OCI-LY3 (cell line): ENCODE data around the gene OPN4.

ENCODE experiments used
- H2AFZ ChIP-seq: fragments of 200-600, 300-600 bp; shearing (Covaris generic); 2 replicates; pipeline ENCODE4 v1.6.0; 2014; ENCODE audit warnings: antibody characterized with exemption, low read depth, low read length
- H3K27ac ChIP-seq: fragments of 200-600, 300-600 bp; sonication (generic); 2 replicates; pipeline ENCODE4 v1.5.1; 2014; ENCODE audit warnings: mild to moderate bottlenecking, low read length, moderate library complexity, mixed read lengths
- H3K27me3 ChIP-seq: fragments of 200-600, 300-600 bp; sonication (generic); 2 replicates; pipeline ENCODE4 v1.6.1; 2014; ENCODE audit warnings: low read depth, low read length, mixed read lengths
- H3K36me3 ChIP-seq: fragments of 200-600, 300-600 bp; sonication (generic); replicated peaks from 2 replicates; pipeline ENCODE3; 2014; ENCODE audit warnings: low read depth, low read length, mixed read lengths
- H3K4me1 ChIP-seq: fragments of 300-600, 200-600 bp; sonication (generic); 2 replicates; pipeline ENCODE4 v1.6.1; 2014; ENCODE audit warnings: low read length, mixed read lengths
- H3K4me2 ChIP-seq: fragments of 200-600, 300-600 bp; sonication (generic); 2 replicates; pipeline ENCODE4 v1.6.1; 2014; ENCODE audit warnings: low read length, mixed read lengths
- H3K4me3 ChIP-seq: fragments of 300-600, 200-600 bp; sonication (generic); 2 replicates; pipeline ENCODE4 v1.5.1; 2014; ENCODE audit warnings: antibody characterized with exemption, mild to moderate bottlenecking, low read length, moderate library complexity
- H3K79me2 ChIP-seq: fragments of 300-600, 200-600 bp; shearing (Covaris generic); 2 replicates; pipeline ENCODE4 v1.6.1; 2014; ENCODE audit warnings: mild to moderate bottlenecking, low read length, mixed read lengths
- H3K9ac ChIP-seq: fragments of 300-600, 200-600 bp; shearing (Covaris generic); 2 replicates; pipeline ENCODE4 v1.6.0; 2014; ENCODE audit warnings: mild to moderate bottlenecking, low read length, moderate library complexity
- H3K9me3 ChIP-seq: fragments of 200-600, 300-600 bp; shearing (Covaris generic); 2 replicates; pipeline ENCODE4 v1.6.1; 2014; ENCODE audit warnings: low read length, mixed read lengths; ENCODE audit not compliant: insufficient read depth
- H4K20me1 ChIP-seq: fragments of 200-600, 300-600 bp; sonication (generic); 2 replicates; pipeline ENCODE4 v1.6.1; 2016; ENCODE audit warnings: low read length, mixed read lengths; ENCODE audit not compliant: insufficient read depth
- EZH2phosphoT487 ChIP-seq: fragments of 200-600 bp; shearing (Covaris generic); IDR thresholded peaks from 2 replicates; pipeline ENCODE4 v1.6.1; 2018; ENCODE audit warnings: antibody characterized with exemption, mixed run types, low read depth
- TF ChIP-seq, protein P1 (sequence below): fragments of 200-600, 300-600 bp; sonication (generic); IDR thresholded peaks from 2 replicates; pipeline ENCODE4 v1.5.1; 2014; ENCODE audit warnings: antibody characterized with exemption, low read length, low read depth

The OPN4 gene

DNA sequence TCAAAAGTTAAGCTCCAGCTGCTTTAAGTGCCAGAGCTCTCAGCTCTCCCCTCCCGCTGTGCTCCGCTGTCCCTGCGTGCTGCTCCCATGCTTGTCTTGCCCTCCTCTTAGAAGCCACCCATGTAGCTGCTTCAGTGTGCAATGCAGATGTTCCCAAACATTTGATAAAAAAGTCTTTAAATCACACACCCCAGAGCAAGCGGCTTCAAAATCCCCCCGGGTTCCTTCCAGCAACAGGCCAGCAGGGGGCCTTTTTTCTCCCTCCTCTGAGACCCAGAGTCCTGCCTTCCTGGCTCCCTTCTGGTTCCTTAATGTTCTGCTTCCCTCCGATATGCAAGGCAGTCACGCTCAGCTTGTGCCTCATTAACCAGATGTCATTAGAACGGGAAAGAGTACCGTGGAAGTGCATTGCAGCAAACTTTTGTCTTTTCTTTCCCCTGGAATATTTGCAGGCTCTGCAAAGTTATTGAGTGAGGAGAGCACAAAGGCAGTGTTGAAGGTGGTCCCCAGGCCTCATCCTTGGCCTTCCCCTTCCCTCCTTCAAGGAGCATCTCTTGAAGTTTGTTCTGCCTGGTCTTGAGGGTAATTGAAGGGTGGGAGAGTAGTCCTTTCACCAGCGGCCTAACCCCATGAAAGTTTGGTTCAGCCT lies 39.5 kb downstream of the OPN4 start:
- Histone ChIP-seq H2AFZ (peak overlapping the region; percentile 36; the same call in 1 of the 2 replicates), H3K27ac (no peak overlapping the region), H3K4me3 (no peak overlapping the region), H3K4me1 (no peaks in the 10 kb centered on the region), H3K9me3 (no peaks in the 10 kb centered on the region), H3K79me2 (no peaks in the 10 kb centered on the region), H4K20me1 (no peaks in the 10 kb centered on the region), H3K27me3 (no peaks in the 10 kb centered on the region), H3K4me2 (no peak overlapping the region), H3K9ac (no peak overlapping the region), H3K36me3 (no peaks in the 10 kb centered on the region)
- TF ChIP-seq, protein P1, sequence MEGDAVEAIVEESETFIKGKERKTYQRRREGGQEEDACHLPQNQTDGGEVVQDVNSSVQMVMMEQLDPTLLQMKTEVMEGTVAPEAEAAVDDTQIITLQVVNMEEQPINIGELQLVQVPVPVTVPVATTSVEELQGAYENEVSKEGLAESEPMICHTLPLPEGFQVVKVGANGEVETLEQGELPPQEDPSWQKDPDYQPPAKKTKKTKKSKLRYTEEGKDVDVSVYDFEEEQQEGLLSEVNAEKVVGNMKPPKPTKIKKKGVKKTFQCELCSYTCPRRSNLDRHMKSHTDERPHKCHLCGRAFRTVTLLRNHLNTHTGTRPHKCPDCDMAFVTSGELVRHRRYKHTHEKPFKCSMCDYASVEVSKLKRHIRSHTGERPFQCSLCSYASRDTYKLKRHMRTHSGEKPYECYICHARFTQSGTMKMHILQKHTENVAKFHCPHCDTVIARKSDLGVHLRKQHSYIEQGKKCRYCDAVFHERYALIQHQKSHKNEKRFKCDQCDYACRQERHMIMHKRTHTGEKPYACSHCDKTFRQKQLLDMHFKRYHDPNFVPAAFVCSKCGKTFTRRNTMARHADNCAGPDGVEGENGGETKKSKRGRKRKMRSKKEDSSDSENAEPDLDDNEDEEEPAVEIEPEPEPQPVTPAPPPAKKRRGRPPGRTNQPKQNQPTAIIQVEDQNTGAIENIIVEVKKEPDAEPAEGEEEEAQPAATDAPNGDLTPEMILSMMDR = peak; percentile 49
- no peak for TF ChIP-seq EZH2phosphoT487

DNA sequence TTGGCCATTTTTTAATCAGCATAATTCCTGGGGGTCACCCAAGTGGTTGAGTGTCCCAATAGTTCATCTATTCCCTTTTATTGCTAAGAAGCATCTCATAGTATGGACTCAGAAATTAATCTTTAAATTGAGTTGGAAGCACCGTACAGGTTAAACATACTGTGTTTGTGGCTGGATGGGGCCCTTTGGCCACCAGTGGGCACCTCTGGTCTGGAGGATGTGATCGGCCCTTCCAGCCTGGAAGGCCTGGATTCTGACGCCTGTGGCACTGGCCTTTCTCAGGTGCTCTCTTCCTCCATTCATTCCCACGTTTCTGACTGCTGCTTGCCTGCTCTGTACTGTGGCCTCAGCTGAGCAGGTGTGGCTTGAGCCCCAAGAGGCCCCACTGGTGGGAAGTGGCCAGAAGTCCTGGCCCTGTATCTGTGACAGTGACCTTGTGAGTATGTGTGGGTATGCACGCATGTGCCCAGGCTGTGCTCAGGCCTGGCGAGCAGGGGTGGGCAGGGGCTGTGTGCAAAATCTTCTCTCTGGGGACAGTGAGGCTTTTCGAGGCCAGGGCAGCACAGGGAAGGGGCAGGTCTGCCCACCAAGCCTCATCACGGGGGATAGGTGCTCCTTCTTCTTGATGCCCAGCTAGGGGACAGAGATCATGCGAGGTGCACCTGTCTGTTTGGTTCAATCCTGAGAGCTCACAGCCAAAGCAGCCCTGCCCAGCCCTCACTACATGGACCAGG lies 44.0 kb downstream of the OPN4 start:
- no peaks in the 10 kb centered on the region for H4K20me1 ChIP-seq
- H3K4me3 ChIP-seq = no peak overlapping the region
- no peaks in the 10 kb centered on the region for H3K36me3 ChIP-seq
- H3K9me3 ChIP-seq = no peaks in the 10 kb centered on the region
- H3K79me2 ChIP-seq = no peaks in the 10 kb centered on the region
- H3K4me2 ChIP-seq = no peak overlapping the region
- TF ChIP-seq, protein P1 = no peak
- no peak for TF ChIP-seq EZH2phosphoT487
- no peak overlapping the region for H3K27ac ChIP-seq
- no peaks in the 10 kb centered on the region for H3K27me3 ChIP-seq
- H3K4me1 ChIP-seq = no peaks in the 10 kb centered on the region
- no peak overlapping the region for H3K9ac ChIP-seq
- H2AFZ ChIP-seq = no peak overlapping the region

DNA sequence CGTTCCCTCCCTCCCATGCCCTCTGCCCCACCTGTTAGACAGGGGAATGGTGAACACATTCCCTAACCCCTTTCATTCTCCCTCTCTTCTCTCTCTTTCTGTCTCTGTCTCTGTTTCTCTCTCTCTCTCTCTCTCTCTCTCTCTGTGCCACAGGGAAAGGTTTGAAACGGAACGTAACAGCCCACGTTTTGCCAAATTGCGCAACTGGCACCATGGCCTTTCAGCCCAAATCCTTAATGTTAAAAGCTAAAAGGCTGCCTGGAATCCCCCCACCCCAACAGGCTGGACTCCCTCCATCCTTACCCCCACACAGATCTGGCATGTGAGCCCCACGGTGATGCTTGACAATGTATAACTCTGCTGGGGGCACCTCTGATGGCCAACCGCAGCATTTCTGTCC lies 44.8 kb downstream of the OPN4 start:
- no peak overlapping the region for H3K27ac ChIP-seq
- TF ChIP-seq EZH2phosphoT487 = no peak
- TF ChIP-seq, protein P1 = no peak
- no peak overlapping the region for H2AFZ ChIP-seq
- H3K4me1 ChIP-seq = no peaks in the 10 kb centered on the region
- H3K27me3 ChIP-seq = no peaks in the 10 kb centered on the region
- no peaks in the 10 kb centered on the region for H4K20me1 ChIP-seq
- no peak overlapping the region for H3K9ac ChIP-seq
- H3K9me3 ChIP-seq = no peaks in the 10 kb centered on the region
- no peaks in the 10 kb centered on the region for H3K36me3 ChIP-seq
- H3K4me2 ChIP-seq = no peak overlapping the region
- H3K4me3 ChIP-seq = no peak overlapping the region
- H3K79me2 ChIP-seq = no peaks in the 10 kb centered on the region

DNA sequence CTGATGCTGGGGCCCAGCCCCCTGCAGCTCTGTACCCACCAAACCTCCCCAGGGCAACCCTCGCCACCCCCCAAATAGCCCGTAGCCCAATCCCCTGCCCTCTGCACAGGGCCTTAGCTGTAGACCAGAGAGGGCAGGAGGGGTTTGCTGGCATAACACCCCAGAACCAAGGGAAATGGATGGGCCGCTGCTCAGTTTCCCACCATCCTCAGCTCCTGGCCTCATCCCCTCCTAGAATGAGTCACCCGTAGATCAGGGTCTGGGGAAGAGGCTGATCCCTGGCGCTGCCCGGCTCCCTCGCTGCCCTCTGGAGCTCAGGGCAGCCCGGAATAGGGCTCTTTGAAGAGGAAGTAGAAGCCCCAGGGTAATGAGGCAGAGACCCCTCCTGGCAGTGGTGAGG lies 45.2 kb downstream of the OPN4 start:
- Histone ChIP-seq H4K20me1 (no peaks in the 10 kb centered on the region), H3K36me3 (no peaks in the 10 kb centered on the region), H3K9ac (no peak overlapping the region), H3K27ac (no peak overlapping the region), H3K4me2 (no peak overlapping the region), H3K4me3 (no peak overlapping the region), H3K27me3 (no peaks in the 10 kb centered on the region), H3K79me2 (no peaks in the 10 kb centered on the region), H3K4me1 (no peaks in the 10 kb centered on the region), H2AFZ (no peak overlapping the region), H3K9me3 (no peaks in the 10 kb centered on the region)
- TF ChIP-seq, protein P1 = no peak
- TF ChIP-seq EZH2phosphoT487 = no peak
